ENCODE results near the gene TIAM1.
A peak's percentile ranks its signal among the peaks of the same experiment; 100 is the strongest.
"Not testable (repeated sequence)": the region's sequence is repeated elsewhere in the genome, so short reads cannot be mapped to it uniquely, and the experiment has no call there.

TIAM1 gene

DNA sequence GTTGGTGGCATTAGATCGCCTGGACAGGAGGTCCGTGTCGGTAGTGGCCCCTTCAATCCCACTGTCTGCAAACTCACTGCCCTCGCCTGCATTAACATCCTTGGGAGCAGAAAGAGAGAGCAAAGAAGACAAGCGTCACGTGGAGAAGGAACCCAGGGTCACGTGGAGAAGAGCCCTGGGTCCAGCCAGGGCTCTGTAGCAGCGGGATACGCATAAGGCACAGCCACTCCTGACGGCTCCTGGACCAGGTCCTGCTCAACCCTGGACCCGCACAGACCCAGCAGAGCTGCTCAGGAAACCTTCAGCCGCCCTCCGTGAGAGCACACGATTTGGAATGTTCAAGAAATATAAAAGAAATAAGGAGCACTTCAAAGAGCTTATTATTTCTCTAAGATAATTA is 92.0 kb downstream of the TIAM1 start:
- Mint-ChIP-seq H3K4me1 (no peaks in the 10 kb centered on the region), H3K4me3 (no peak overlapping the region), H3K9me3 (no peaks in the 10 kb centered on the region), H3K36me3 (ENCODE audit: low read depth) (peaks cover 5% of the 10 kb centered on the region), H3K27me3 (no peaks in the 10 kb centered on the region), H3K27ac (no peak overlapping the region)
- DNase-seq: no peak
- no peak for ATAC-seq

DNA sequence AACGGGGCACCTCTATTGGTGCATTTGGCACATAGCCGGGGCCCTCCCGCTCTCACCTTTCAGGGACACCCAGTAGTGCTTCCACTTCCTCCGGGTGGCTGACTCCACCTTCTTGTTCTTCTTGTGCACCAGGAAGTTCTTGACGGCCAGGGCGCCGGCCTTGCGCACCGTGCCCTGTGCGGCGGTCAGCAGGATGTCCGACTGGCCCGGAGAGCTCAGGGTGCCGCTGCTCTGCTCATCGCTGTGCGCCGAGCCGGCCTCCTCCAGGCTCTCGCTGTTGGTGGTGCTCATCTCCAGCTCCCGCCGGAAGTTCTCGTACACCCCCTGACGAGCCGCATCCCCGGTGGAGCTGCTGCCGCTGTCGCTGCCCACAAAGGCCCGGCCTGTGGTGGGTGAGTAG is 92.4 kb downstream of the TIAM1 start:
- no peak overlapping the region for H3K27ac Mint-ChIP-seq
- no peak for DNase-seq

DNA sequence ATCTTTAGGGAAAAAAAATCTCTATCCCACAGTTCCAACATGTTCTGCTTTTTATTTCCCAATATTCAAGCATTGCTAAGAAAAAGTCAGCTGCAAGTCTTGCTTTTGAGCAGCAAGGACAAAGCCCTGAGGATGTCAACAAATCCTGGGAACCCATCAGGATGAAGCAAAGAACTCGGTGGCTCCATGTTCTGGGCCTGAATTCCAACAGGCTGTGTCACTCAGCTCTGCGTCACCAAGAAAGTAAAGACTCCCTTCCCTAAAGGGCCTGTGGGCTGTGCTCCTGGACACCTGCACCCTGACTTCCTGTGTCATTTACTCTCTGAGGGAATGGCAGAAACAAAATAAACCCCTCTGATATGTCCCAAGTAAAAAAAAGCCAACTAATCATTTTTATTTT is 95.5 kb downstream of the TIAM1 start:
- peaks cover 9% of the 10 kb centered on the region for H3K9me3 Mint-ChIP-seq
- no peaks in the 10 kb centered on the region for H3K4me1 Mint-ChIP-seq
- no peak for DNase-seq
- no peak overlapping the region for H3K27ac Mint-ChIP-seq
- H3K4me3 Mint-ChIP-seq: no peak overlapping the region
- peaks cover 31% of the 10 kb centered on the region for H3K36me3 Mint-ChIP-seq (ENCODE audit: low read depth)
- H3K27me3 Mint-ChIP-seq: no peaks in the 10 kb centered on the region
- no peak for ATAC-seq

More for the DNA sequence above, 92.4 kb downstream of the TIAM1 start:
- Mint-ChIP-seq H3K4me1 (no peaks in the 10 kb centered on the region), H3K36me3 (ENCODE audit: low read depth) (peaks cover 5% of the 10 kb centered on the region), H3K27me3 (no peaks in the 10 kb centered on the region), H3K9me3 (no peaks in the 10 kb centered on the region), H3K4me3 (no peak overlapping the region)
- no peak for ATAC-seq

DNA sequence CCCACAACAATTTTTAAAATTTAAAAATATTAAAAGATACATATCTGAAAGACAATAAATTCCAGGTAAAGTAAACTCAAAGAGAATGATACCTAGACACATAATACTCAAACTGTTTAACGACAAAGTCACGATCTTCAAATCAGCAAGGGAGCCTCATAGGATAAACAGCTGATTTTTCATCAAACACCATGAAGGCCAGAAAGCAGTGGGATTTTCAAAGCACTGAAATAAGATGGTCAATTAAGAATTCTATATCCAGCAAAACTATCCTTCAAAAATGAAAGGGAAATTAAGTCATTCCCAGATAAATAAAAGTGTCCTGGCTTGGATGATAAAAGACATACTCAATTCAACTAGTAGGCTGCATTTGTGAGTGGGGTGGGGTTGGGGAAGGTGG is 100.5 kb downstream of the TIAM1 start:
- ATAC-seq (no peak), DNase-seq (no peak)
- Mint-ChIP-seq H3K27me3 (no peaks in the 10 kb centered on the region), H3K4me1 (peaks cover 2% of the 10 kb centered on the region), H3K4me3 (no peak overlapping the region), H3K36me3 (ENCODE audit: low read depth) (peaks cover 63% of the 10 kb centered on the region), H3K9me3 (peaks cover 29% of the 10 kb centered on the region), H3K27ac (no peak overlapping the region)

DNA sequence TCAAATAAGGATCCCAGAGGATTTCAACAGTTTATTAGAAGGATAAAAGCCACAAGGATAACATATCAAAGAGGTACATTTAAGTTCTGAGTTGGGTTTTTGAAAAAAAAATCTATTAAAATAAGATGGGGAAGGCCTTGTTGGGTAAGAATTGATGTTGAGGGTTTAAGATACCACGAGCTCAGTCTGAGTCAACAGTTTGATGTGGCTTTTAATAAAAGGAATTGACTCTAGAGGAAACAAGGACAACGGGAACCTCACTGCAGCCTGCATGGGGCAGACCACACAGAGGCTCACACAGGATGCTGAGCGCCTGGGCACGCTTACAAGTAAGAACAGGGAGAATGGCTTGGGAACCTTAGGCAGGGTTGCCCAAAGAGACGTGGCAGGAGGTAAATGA is 107.5 kb downstream of the TIAM1 start:
- H3K27ac Mint-ChIP-seq: peak overlapping the region; percentile 1
- H3K4me3 Mint-ChIP-seq: no peak overlapping the region
- H3K27me3 Mint-ChIP-seq: no peaks in the 10 kb centered on the region
- peaks cover 14% of the 10 kb centered on the region for H3K9me3 Mint-ChIP-seq
- ATAC-seq: peak; percentile 79
- H3K4me1 Mint-ChIP-seq: peaks cover 23% of the 10 kb centered on the region
- H3K36me3 Mint-ChIP-seq (ENCODE audit: low read depth): peaks cover 42% of the 10 kb centered on the region
- DNase-seq: peak; percentile 17

- peak overlapping the region; percentile 1 for H3K27ac Mint-ChIP-seq
- peak; percentile 78 for ATAC-seq
These were observed 108.2 kb downstream of the TIAM1 start for GRCh38 chr21:31235671-31236450.

GRCh38 chr21:31234936-31235335 is 109.1 kb downstream of the TIAM1 start:
- Mint-ChIP-seq H3K27me3 (no peaks in the 10 kb centered on the region), H3K4me1 (peaks cover 23% of the 10 kb centered on the region), H3K9me3 (no peaks in the 10 kb centered on the region), H3K27ac (no peak overlapping the region), H3K36me3 (ENCODE audit: low read depth) (peaks cover 31% of the 10 kb centered on the region), H3K4me3 (no peak overlapping the region)
- ATAC-seq: no peak
- DNase-seq: no peak

More at GRCh38 chr21:31235671-31236450, 108.2 kb downstream of the TIAM1 start:
- H3K27me3 Mint-ChIP-seq: no peaks in the 10 kb centered on the region
- DNase-seq: peak; percentile 24
- H3K4me3 Mint-ChIP-seq: no peak overlapping the region
- peaks cover 8% of the 10 kb centered on the region for H3K9me3 Mint-ChIP-seq
- H3K36me3 Mint-ChIP-seq (ENCODE audit: low read depth): peaks cover 39% of the 10 kb centered on the region
- H3K4me1 Mint-ChIP-seq: peaks cover 23% of the 10 kb centered on the region

GRCh38 chr21:31233711-31234110 is 110.3 kb downstream of the TIAM1 start:
- no peak for ATAC-seq
- Mint-ChIP-seq H3K27me3 (no peaks in the 10 kb centered on the region), H3K36me3 (ENCODE audit: low read depth) (peaks cover 28% of the 10 kb centered on the region), H3K27ac (no peak overlapping the region), H3K4me3 (no peak overlapping the region), H3K4me1 (peaks cover 27% of the 10 kb centered on the region), H3K9me3 (no peaks in the 10 kb centered on the region)
- DNase-seq: no peak

DNA sequence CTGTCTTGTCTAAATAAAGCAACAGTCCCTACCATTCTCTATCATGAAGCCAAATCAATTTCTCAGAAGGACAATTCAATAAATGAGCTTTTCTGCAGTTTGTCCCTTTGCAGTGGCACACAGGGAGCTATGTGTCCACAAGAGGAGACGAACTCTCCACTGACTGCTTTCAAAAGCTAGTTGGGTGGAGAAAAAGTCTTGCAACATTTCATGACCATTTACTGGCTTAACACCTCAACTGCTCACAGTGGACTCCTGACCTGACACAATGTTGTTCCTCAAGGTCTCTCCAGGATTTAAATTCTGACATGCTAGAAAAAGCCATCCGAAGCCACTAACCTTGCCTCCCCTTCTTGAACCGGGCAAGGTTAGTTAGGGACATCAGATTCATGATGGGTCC is 111.7 kb downstream of the TIAM1 start:
- no peak for DNase-seq
- Mint-ChIP-seq H3K4me3 (no peak overlapping the region), H3K9me3 (no peaks in the 10 kb centered on the region), H3K4me1 (peaks cover 36% of the 10 kb centered on the region), H3K36me3 (ENCODE audit: low read depth) (peaks cover 26% of the 10 kb centered on the region), H3K27me3 (no peaks in the 10 kb centered on the region), H3K27ac (no peak overlapping the region)
- no peak for ATAC-seq

GRCh38 chr21:31230937-31231336 is 113.1 kb downstream of the TIAM1 start:
- ATAC-seq: no peak
- Mint-ChIP-seq H3K27ac (no peak overlapping the region), H3K4me3 (no peak overlapping the region), H3K4me1 (peaks cover 25% of the 10 kb centered on the region), H3K27me3 (no peaks in the 10 kb centered on the region), H3K9me3 (no peaks in the 10 kb centered on the region), H3K36me3 (ENCODE audit: low read depth) (peaks cover 27% of the 10 kb centered on the region)
- no peak for DNase-seq

DNA sequence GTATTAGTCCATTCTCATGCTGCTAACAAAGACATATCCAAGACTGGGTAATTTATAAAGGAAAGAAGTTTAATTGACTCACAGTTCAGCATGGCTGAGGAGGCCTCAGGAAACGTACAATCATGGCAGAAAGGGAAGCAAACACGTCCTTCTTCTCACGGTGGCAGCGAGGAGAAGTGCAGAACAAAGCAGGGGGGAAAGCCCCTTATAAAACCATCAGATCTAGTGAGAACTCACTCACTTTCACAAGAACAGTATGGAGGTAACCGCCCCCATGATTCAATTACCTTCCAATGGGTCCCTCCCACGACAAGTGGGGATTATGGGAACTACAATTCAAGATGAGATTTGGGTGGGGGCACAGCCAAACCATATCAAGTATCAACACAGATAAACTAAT is 115.3 kb downstream of the TIAM1 start:
- H3K4me3 Mint-ChIP-seq, H3K27me3 Mint-ChIP-seq, H3K9me3 Mint-ChIP-seq, H3K27ac Mint-ChIP-seq: not testable (repeated sequence)
- peaks cover 31% of the 10 kb centered on the region for H3K36me3 Mint-ChIP-seq (ENCODE audit: low read depth)
- peaks cover 17% of the 10 kb centered on the region for H3K4me1 Mint-ChIP-seq
- ATAC-seq (peak; percentile 92), DNase-seq (peak; percentile 25)

- peaks cover 21% of the 10 kb centered on the region for H3K4me1 Mint-ChIP-seq
- no peaks in the 10 kb centered on the region for H3K27me3 Mint-ChIP-seq
- no peaks in the 10 kb centered on the region for H3K9me3 Mint-ChIP-seq
- no peak overlapping the region for H3K4me3 Mint-ChIP-seq
- no peak overlapping the region for H3K27ac Mint-ChIP-seq
- ATAC-seq (no peak), DNase-seq (no peak)
- H3K36me3 Mint-ChIP-seq (ENCODE audit: low read depth): peaks cover 33% of the 10 kb centered on the region
These were observed 118.3 kb downstream of the TIAM1 start for GRCh38 chr21:31225713-31226112.

DNA sequence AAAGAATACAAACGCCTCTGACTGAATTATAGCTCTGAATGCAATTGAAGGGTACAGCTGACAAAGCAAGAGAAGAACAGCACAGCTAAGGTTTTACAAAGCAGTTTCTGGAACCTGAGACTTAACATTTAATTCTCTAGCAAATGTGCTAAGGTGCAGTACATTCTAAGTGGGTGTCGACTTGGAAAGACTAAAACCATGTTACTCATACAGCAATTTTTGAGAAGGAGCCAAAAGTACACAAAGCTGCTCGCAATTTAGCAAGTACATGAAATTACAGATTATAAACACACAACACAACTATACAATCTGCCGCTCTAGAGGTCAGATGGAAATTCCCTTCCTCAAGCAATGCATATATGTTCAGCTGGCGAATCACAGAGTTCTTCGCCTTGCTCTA is 121.9 kb downstream of the TIAM1 start:
- Mint-ChIP-seq H3K4me1 (peaks cover 15% of the 10 kb centered on the region), H3K27ac (no peak overlapping the region), H3K4me3 (no peak overlapping the region), H3K9me3 (no peaks in the 10 kb centered on the region), H3K27me3 (no peaks in the 10 kb centered on the region), H3K36me3 (ENCODE audit: low read depth) (peaks cover 35% of the 10 kb centered on the region)
- DNase-seq (no peak), ATAC-seq (no peak)

DNA sequence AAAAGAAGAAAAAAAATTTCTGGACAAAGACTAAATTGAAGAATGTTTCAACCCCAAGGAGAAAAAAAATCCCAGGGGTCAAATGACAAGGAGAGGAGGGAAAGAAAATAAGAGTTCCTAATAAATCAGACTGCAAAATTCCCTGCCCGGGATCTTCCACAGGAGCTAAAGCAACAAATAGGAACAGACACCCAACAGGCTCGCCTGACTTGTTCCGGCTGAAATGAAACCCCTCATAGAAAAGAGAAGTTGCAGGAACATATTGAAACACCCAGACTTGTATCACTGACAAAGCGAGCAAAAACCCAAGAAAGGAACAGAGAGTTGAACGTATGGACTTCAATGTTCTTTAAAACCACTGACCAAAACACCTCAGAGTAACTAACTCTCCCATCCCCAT is 123.0 kb downstream of the TIAM1 start:
- no peak overlapping the region for H3K4me3 Mint-ChIP-seq
- peaks cover 15% of the 10 kb centered on the region for H3K4me1 Mint-ChIP-seq
- no peaks in the 10 kb centered on the region for H3K9me3 Mint-ChIP-seq
- no peak for DNase-seq
- no peak for ATAC-seq
- peaks cover 36% of the 10 kb centered on the region for H3K36me3 Mint-ChIP-seq (ENCODE audit: low read depth)
- no peak overlapping the region for H3K27ac Mint-ChIP-seq
- H3K27me3 Mint-ChIP-seq: no peaks in the 10 kb centered on the region

- no peaks in the 10 kb centered on the region for H3K9me3 Mint-ChIP-seq
- H3K27ac Mint-ChIP-seq: no peak overlapping the region
- H3K36me3 Mint-ChIP-seq (ENCODE audit: low read depth): peaks cover 34% of the 10 kb centered on the region
- H3K4me1 Mint-ChIP-seq: peaks cover 15% of the 10 kb centered on the region
- no peak overlapping the region for H3K4me3 Mint-ChIP-seq
- no peak for DNase-seq
- H3K27me3 Mint-ChIP-seq: no peaks in the 10 kb centered on the region
- ATAC-seq: no peak
These were observed 123.5 kb downstream of the TIAM1 start for GRCh38 chr21:31220575-31220974.

Data from activated naive CD8-positive, alpha-beta T cell treated with anti-CD3 and anti-CD28 coated beads, Interleukin-2, amount 50 U/mL, for 24 hours (primary cell).